SK-N-SH (cell line): ENCODE data around the gene NRCAM. TPM values are rescaled to one million over a fixed set of nuclear protein-coding genes. Genes with fewer than 3 reads are reported as not detected.

Source experiments
- CTCF ChIA-PET: fragments of 300-600, 350-600 bp; formaldehyde crosslinking; extraction: SDS; loops from one replicate; lab custom pipeline; 2021; lab: Yijun Ruan, JAX
- POLR2A ChIA-PET: fragments of 350-600 bp; sonication (Branson Sonifier 250); formaldehyde crosslinking; extraction: SDS; loops from one replicate; lab custom pipeline; 2020; ENCODE audit warnings: antibody characterized with exemption, inconsistent platforms; lab: Yijun Ruan, JAX
- DNase-seq: peaks from one replicate; pipeline ENCODE4 v3.0.0; 2012
- H2AFZ ChIP-seq: fragments of 200-600 bp; sonication (generic); 2 replicates; pipeline ENCODE4 v1.8.1; 2016; ENCODE audit warnings: antibody characterized with exemption, mild to moderate bottlenecking, low read depth
- H3F3A ChIP-seq: fragments of 200-600 bp; sonication (generic); replicated peaks from 2 replicates; pipeline ENCODE3; 2016; ENCODE audit warnings: antibody characterized with exemption, mild to moderate bottlenecking; ENCODE audit not compliant: insufficient read depth
- H3K27ac ChIP-seq, 2 experiments: fragments of 200-500 bp in 1 of 2; fragments of 200-600 bp in 1 of 2; sonication (Bioruptor generic) in 1 of 2; sonication (generic), shearing (Covaris generic) in 1 of 2; 2 replicates each; pipeline versions ENCODE4 v1.5.1 to v1.6.1; 2014 to 2016; ENCODE audit warnings: low read depth in 2 of 2, inconsistent platforms in 1 of 2, low read length in 1 of 2, mild to moderate bottlenecking in 1 of 2, mixed read lengths in 1 of 2
- H3K27me3 ChIP-seq: fragments of 200-600 bp; sonication (generic), shearing (Covaris generic); 2 replicates; pipeline ENCODE4 v1.6.1; 2016; ENCODE audit warnings: mixed run types; ENCODE audit not compliant: insufficient read depth
- H3K36me3 ChIP-seq, 2 experiments: fragments of 200-500 bp in 1 of 2; fragments of 200-600 bp in 1 of 2; sonication (Bioruptor generic) in 1 of 2; sonication (generic) in 1 of 2; replicated peaks in 1 of 2; 2 replicates each; pipeline versions ENCODE3 to v1.5.1; 2014 to 2016; ENCODE audit warnings: low read length in 1 of 2, mild to moderate bottlenecking in 1 of 2; ENCODE audit not compliant: insufficient read depth in 2 of 2, control insufficient read depth in 1 of 2
- H3K4me1 ChIP-seq, 2 experiments: fragments of 200-500 bp in 1 of 2; fragments of 200-600 bp in 1 of 2; sonication (Bioruptor generic) in 1 of 2; sonication (generic), shearing (Covaris generic) in 1 of 2; 2 replicates each; pipeline versions ENCODE4 v1.5.1 to v1.6.1; 2014 to 2016; ENCODE audit warnings: low read depth in 1 of 2, low read length in 1 of 2, mixed run types in 1 of 2; ENCODE audit not compliant: insufficient read depth in 2 of 2, control insufficient read depth in 1 of 2
- H3K4me2 ChIP-seq: fragments of 200-600 bp; sonication (generic), shearing (Covaris generic); 2 replicates; pipeline ENCODE4 v1.6.1; 2017; ENCODE audit warnings: mixed run types
- H3K4me3 ChIP-seq, 2 experiments: fragments of 200-500 bp in 1 of 2; fragments of 200-600 bp in 1 of 2; sonication (Bioruptor generic) in 1 of 2; sonication (generic), shearing (Covaris generic) in 1 of 2; 2 replicates each; pipeline versions ENCODE4 v1.5.1 to v1.8.1; 2014 to 2016; ENCODE audit warnings: low read depth in 2 of 2, inconsistent platforms in 1 of 2, low read length in 1 of 2, mild to moderate bottlenecking in 1 of 2, mixed read lengths in 1 of 2, moderate library complexity in 1 of 2
- H3K79me2 ChIP-seq: fragments of 200-600 bp; sonication (generic); 2 replicates; pipeline ENCODE4 v1.8.1; 2017; ENCODE audit warnings: mild to moderate bottlenecking; ENCODE audit not compliant: insufficient read depth
- H3K9ac ChIP-seq: fragments of 200-600 bp; sonication (generic); 2 replicates; pipeline ENCODE4 v1.6.1; 2017; ENCODE audit warnings: mixed run types
- H3K9me2 ChIP-seq: fragments of 200-600 bp; sonication (generic); 2 replicates; pipeline ENCODE4 v1.6.1; 2017; ENCODE audit warnings: mixed run types
- H3K9me3 ChIP-seq: fragments of 200-600 bp; sonication (generic); 2 replicates; pipeline ENCODE4 v1.6.1; 2017; ENCODE audit warnings: mixed run types, mild to moderate bottlenecking, moderate library complexity
- H4K20me1 ChIP-seq: fragments of 200-600 bp; sonication (generic); 2 replicates; pipeline ENCODE4 v1.6.1; 2017; ENCODE audit warnings: mild to moderate bottlenecking, mixed run types; ENCODE audit not compliant: insufficient read depth
- EP300 ChIP-seq, 2 experiments: IDR thresholded peaks; 2 replicates each; pipeline versions ENCODE4 v1.4.0 to v1.6.1; 2012; ENCODE audit warnings: borderline replicate concordance in 1 of 2, low read depth in 1 of 2, low read length in 1 of 2
- MEF2A ChIP-seq: IDR thresholded peaks from 2 replicates; pipeline ENCODE4 v1.4.0; 2012; ENCODE audit warnings: low read depth, borderline replicate concordance
- RCOR1 ChIP-seq: fragments of 150-350 bp; IDR thresholded peaks from 2 replicates; pipeline ENCODE4 v1.6.1; 2017; ENCODE audit warnings: antibody characterized with exemption, low read length
- RFX5 ChIP-seq: IDR thresholded peaks from 2 replicates; pipeline ENCODE4 v1.6.1; 2012; ENCODE audit warnings: mild to moderate bottlenecking, improper control_type of control experiment, low read length
- SIN3A ChIP-seq: IDR thresholded peaks from 2 replicates; pipeline ENCODE4 v1.6.1; 2012; ENCODE audit warnings: low read depth, mild to moderate bottlenecking, low read length, moderate library complexity, borderline replicate concordance
- USF1 ChIP-seq: IDR thresholded peaks from 2 replicates; pipeline ENCODE4 v1.4.0; 2012; ENCODE audit warnings: low read depth, borderline replicate concordance
- ZBTB33 ChIP-seq: IDR thresholded peaks from 2 replicates; pipeline ENCODE4 v1.4.0; 2012; ENCODE audit warnings: low read depth, borderline replicate concordance
- WGBS: methylation state at CpG from one replicate; pipeline ENCODE4 v1.1.6; 2017; ENCODE audit warnings: low lambda C conversion rate; 5-methylcytosine and 5-hydroxymethylcytosine counted together
- polyA plus RNA-seq, 3 experiments: library from polyadenylated mRNA; depleted of rRNA; stranded (reverse); fragments of >200 nt; gene quantifications; 2 replicates each; pipeline ENCODE4 v1.2.3, GENCODE V29; 2012
- TF ChIP-seq, protein P1 (sequence below): fragments of 150-350 bp; IDR thresholded peaks from 2 replicates; pipeline ENCODE4 v1.6.1; 2017; ENCODE audit warnings: antibody characterized with exemption, low read length, low read depth, borderline replicate concordance
- TF ChIP-seq, protein P2 (sequence below): fragments of 150-350 bp; IDR thresholded peaks from 2 replicates; pipeline ENCODE4 v1.6.1; 2016; ENCODE audit warnings: mild to moderate bottlenecking, low read depth, low read length

The NRCAM gene
- polyA plus RNA-seq, 1 of the 3 experiments (the other 2 are of a cell fraction): 1.1 TPM

- DNase-seq: no peak
- no peak overlapping the region for H3K4me3 ChIP-seq
- CTCF ChIA-PET: interaction anchor here (0.7 to 2.3 kb wide), 3 partner anchors 11 to 52 kb away, joined by 3 to 8 read pairs (median 3); no protein-coding TSS in a partner anchor
- H3F3A ChIP-seq: no peaks in the 10 kb centered on the region
- H3K4me1 ChIP-seq: peaks cover 0 to 27% of the 10 kb centered on the region in 2 experiments; a peak in 2 of 4 replicates
- H3K9me3 ChIP-seq: no peaks in the 10 kb centered on the region
- H4K20me1 ChIP-seq: no peaks in the 10 kb centered on the region
- H3K9ac ChIP-seq: no peak overlapping the region
- H3K79me2 ChIP-seq: no peaks in the 10 kb centered on the region
- TF ChIP-seq SIN3A: no peak
- TF ChIP-seq, protein P1, sequence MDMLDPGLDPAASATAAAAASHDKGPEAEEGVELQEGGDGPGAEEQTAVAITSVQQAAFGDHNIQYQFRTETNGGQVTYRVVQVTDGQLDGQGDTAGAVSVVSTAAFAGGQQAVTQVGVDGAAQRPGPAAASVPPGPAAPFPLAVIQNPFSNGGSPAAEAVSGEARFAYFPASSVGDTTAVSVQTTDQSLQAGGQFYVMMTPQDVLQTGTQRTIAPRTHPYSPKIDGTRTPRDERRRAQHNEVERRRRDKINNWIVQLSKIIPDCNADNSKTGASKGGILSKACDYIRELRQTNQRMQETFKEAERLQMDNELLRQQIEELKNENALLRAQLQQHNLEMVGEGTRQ: no peak
- TF ChIP-seq USF1: no peak
- no peak for TF ChIP-seq MEF2A
- no peak for TF ChIP-seq ZBTB33
- TF ChIP-seq, all 33 proteins: peak for 0
- no peak overlapping the region for H3K27ac ChIP-seq
- H2AFZ ChIP-seq: no peak overlapping the region
- H3K4me2 ChIP-seq: no peak overlapping the region
- H3K36me3 ChIP-seq: no peaks in the 10 kb centered on the region
- POLR2A ChIA-PET: interaction anchor here (0.5 kb wide), 1 partner anchor 227 kb away, joined by 4 read pairs; no protein-coding TSS in a partner anchor
- no peaks in the 10 kb centered on the region for H3K27me3 ChIP-seq
- 63% methylated on average over 7 of the region's 7 CpGs for WGBS
- H3K9me2 ChIP-seq: no peaks in the 10 kb centered on the region
Measured at GRCh38 chr7:108408296-108408991, 47.8 kb downstream of the NRCAM start.

GRCh38 chr7:108407676-108408075 lies 48.6 kb downstream of the NRCAM start:
- CTCF ChIA-PET: interaction anchor here (0.7 to 2.3 kb wide), 3 partner anchors 10 to 57 kb away, joined by 3 to 8 read pairs (median 3); no protein-coding TSS in a partner anchor
- Histone ChIP-seq H3K9me3 (no peaks in the 10 kb centered on the region), H3K27me3 (no peaks in the 10 kb centered on the region), H3K79me2 (no peaks in the 10 kb centered on the region), H3K4me3 (no peak overlapping the region), H3K9me2 (no peaks in the 10 kb centered on the region), H3K4me1 (peaks cover 3 to 34% of the 10 kb centered on the region in 2 experiments; a peak in 3 of 4 replicates), H3F3A (no peaks in the 10 kb centered on the region), H3K4me2 (no peak overlapping the region), H3K9ac (no peak overlapping the region), H2AFZ (no peak overlapping the region), H3K27ac (no peak overlapping the region; a peak in 1 of 4 replicates), H4K20me1 (no peaks in the 10 kb centered on the region)
- WGBS: 70% methylated on average over 2 of the region's 2 CpGs
- no peak for DNase-seq
- TF ChIP-seq RCOR1: no peak
- TF ChIP-seq, protein P2, sequence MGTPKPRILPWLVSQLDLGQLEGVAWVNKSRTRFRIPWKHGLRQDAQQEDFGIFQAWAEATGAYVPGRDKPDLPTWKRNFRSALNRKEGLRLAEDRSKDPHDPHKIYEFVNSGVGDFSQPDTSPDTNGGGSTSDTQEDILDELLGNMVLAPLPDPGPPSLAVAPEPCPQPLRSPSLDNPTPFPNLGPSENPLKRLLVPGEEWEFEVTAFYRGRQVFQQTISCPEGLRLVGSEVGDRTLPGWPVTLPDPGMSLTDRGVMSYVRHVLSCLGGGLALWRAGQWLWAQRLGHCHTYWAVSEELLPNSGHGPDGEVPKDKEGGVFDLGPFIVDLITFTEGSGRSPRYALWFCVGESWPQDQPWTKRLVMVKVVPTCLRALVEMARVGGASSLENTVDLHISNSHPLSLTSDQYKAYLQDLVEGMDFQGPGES: no peak
- TF ChIP-seq RFX5: no peak
- TF ChIP-seq EP300 (IDR thresholded peaks at IDR 0.05; ENCODE audit: borderline replicate concordance in 1 of 2, low read depth in 1 of 2, low read length in 1 of 2): no peak
- TF ChIP-seq, all 33 proteins: peak for 0
- POLR2A ChIA-PET: interaction anchor here (0.5 to 1.6 kb wide), 2 partner anchors 47 to 226 kb away, joined by 3 to 4 read pairs; no protein-coding TSS in a partner anchor
- no peaks in the 10 kb centered on the region for H3K36me3 ChIP-seq
